DMS 273 treated with DMSO at 0.1 percent for 48 hours (cell line): ENCODE data around the gene LRP1.
A peak's percentile ranks its signal among the peaks of the same experiment; 100 is the strongest.

Experiments
- DNase-seq: peaks from one replicate; lab custom pipeline; 2025; lab: John Stamatoyannopoulos, UW

LRP1 gene

DNA sequence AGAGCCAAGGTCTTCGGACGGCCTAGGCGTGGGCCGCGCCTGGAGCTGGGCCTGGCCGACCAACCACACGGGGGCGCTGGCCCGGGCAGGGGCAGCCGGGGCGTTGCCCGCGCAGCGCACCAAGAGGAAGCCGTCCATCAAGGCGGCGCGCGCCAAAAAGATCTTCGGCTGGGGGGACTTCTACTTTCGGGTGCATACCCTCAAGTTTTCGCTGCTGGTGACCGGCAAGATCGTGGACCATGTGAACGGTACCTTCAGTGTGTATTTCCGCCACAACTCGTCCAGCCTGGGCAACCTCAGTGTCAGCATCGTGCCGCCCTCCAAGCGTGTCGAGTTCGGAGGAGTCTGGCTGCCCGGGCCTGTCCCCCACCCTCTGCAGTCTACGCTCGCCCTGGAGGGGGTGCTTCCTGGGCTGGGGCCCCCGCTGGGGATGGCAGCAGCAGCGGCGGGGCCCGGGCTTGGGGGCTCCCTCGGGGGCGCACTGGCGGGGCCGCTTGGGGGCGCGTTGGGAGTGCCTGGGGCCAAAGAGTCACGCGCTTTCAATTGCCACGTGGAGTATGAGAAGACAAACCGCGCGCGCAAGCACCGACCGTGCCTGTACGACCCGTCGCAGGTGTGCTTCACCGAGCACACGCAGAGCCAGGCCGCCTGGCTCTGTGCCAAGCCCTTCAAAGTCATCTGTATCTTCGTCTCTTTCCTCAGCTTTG, 96.8 kb downstream of the LRP1 start:
- DNase-seq: no peak

DNA sequence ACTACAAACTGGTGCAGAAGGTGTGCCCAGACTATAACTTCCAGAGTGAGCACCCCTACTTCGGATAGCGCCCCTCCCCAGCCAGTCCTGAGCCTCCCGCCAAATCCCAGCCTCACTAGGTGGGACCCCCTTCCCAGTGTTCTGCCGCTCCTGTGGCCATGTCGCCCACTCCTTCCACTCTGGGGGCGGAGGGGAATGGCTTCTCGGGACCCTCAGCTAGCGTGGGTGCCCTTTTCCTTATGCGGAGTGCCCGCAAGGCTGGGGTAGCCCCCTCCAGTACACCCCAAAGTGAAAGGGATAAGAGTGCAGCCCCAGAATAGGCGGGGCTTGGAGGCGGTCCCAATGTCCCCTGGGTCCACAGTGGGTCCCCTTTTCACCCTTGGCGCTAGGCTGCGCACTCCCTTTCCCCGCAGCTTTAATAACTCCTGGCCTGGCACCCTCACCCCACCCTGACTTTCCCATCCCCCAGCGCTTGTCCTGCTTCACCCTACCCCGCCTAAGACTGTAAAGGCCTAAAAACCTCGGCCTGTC, 97.5 kb downstream of the LRP1 start:
- no peak for DNase-seq

- no peak for DNase-seq
Observed at GRCh38 chr12:57226588-57227314, 98.5 kb downstream of the LRP1 start.

DNA sequence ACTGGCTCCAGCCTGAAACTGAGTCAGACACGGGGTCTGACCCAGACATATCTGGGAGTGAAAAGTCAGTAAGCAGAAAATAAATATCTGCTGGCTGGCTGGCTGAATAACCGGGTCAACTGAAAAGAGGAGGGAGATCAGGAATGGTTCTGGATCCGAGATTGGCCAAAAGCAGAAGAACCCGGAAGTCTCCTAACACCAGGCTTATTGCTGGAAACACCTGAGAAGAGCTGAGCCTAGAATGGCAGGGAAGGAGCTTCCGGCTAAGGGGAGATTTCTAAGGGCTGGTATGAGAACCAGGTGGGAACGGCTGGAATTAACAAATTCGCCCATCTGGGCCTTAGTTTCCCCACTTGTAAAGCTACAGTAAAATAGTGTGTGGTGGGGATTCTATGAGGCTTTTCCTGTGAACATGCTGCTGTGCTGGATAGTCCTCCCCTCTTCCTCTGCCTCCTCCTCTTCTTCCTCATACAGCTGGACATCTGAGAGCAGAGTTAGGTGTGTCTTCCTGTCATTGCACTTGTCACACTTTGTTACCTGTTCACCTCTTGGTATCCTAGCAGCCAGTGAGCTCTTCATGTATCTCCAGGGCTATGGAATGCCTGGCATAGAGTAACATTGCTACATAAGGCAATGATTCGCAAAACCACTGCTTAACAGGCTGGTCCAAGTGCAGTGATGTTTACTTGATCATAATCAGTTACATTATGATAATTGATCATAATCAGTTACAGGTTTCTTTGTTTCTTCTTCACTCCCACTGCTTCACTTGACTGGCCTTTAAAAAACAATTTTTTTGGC, 99.2 kb downstream of the LRP1 start:
- no peak for DNase-seq

- DNase-seq: no peak
Observed at GRCh38 chr12:57229046-57229633, 100.9 kb downstream of the LRP1 start.

DNA sequence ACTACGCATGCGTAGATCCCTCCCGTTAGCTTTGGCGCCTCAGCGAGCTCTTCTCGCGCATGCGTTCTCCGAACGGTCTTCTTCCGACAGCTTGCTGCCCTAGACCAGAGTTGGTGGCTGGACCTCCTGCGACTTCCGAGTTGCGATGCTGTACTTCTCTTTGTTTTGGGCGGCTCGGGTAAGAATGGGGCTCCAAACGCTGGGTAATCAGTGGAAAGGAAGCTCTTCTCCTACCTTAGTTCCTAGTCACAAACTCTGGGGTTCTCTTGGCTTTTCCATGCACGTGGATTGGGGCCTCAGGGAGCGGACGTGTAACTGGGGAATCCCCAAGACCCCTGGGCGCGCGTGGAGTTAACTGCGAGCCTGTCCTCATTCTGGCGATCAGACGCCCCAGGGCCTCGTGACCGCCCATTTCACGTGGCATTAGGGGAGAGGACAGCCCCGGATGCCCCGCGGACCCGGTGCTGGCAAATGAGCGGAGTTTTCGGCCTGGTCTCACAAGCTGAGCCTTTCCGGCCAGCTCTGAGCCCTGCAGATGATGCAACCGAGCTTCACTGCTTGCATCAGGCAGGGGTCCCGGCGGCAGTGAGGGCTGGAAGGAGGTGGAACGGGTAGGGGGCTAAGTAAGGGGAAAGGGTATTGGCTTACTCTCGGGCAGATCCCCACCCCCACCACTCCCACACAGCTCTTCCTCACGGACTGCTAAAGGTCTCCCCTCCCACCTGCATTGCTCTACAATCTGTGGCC, 101.5 kb downstream of the LRP1 start, which contains the start of gene SHMT2:
Gene SHMT2, plus strand, starts transcription at position 78 of the 747 bp plus-strand sequence. Its CDS starts 68 bp downstream, at position 146.
- DNase-seq: peak; percentile 85

- no peak for DNase-seq
Observed at GRCh38 chr12:57230381-57231155, 102.3 kb downstream of the LRP1 start.

- no peak for DNase-seq
Observed at GRCh38 chr12:57231276-57232021, 103.2 kb downstream of the LRP1 start.

- DNase-seq: no peak
Observed at GRCh38 chr12:57232156-57232756, 104.0 kb downstream of the LRP1 start.

DNA sequence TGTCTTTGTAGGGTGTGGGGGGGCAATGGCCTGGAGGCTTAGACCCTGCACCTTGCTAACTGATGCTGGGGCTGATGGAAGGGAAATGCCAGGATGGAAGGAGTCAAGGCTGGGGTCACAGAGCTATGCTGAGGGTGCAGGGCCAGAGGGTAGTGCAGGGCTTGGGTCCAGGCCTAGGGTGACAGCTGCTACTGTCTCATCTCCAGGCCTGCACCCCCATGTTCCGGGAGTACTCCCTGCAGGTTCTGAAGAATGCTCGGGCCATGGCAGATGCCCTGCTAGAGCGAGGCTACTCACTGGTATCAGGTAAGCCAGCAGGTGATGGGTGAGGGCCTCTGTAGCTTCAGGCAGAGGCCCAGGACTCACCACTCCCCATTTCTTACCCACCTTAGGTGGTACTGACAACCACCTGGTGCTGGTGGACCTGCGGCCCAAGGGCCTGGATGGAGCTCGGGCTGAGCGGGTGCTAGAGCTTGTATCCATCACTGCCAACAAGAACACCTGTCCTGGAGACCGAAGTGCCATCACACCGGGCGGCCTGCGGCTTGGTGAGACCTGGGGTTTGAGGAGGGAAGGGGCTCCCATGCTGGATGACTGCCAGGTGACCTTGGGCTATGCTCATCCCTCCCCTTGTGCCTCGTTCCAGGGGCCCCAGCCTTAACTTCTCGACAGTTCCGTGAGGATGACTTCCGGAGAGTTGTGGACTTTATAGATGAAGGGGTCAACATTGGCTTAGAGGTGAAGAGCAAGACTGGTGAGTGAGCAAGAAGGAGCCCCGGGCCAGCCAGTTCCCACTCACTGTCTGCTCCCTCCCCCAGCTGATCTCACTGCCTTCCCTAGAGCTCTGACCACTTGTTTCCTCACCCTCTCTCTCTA, 105.3 kb downstream of the LRP1 start:
- DNase-seq: no peak

DNA sequence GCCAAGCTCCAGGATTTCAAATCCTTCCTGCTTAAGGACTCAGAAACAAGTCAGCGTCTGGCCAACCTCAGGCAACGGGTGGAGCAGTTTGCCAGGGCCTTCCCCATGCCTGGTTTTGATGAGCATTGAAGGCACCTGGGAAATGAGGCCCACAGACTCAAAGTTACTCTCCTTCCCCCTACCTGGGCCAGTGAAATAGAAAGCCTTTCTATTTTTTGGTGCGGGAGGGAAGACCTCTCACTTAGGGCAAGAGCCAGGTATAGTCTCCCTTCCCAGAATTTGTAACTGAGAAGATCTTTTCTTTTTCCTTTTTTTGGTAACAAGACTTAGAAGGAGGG, 105.9 kb downstream of the LRP1 start:
- no peak for DNase-seq

GRCh38 chr12:57234571-57235016, 106.3 kb downstream of the LRP1 start:
- DNase-seq: no peak

DNA sequence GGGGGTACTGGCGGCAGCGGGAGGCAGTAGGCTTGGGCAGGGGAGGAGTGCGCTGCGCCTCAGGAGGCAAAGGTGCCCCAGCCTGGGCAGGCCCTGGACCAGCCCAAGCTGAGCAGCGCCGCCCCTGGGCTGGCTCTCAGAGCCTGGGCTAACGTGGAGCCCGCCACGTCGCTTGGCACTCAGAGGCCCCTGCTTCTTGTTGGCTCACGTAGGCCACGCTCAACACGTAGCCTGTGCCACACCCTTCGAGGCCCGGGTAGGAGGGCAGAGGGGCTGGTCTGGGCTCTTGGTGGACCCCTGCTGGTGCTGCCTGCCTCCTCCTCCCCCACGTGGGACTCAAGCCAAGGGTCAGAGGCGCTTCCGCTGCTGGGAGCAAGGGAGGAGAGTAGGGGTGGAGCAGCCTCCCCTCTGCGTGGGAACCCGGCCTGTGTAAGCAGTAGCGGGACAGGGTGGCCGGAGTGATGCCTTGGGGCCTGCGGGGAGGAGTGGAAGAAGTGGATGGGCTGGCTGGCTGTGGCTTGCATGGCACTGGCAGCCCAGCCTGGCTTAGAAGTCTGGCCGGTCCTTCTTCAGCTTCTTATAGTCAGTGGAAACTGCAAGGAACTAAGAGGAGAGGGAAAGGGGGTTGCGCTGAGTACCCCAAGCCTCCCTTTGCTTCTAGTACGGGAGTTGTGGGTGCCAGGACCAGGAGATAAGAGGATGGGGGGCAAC, 106.9 kb downstream of the LRP1 start:
- no peak for DNase-seq

GRCh38 chr12:57235728-57236131, 107.4 kb downstream of the LRP1 start:
- DNase-seq: no peak

DNA sequence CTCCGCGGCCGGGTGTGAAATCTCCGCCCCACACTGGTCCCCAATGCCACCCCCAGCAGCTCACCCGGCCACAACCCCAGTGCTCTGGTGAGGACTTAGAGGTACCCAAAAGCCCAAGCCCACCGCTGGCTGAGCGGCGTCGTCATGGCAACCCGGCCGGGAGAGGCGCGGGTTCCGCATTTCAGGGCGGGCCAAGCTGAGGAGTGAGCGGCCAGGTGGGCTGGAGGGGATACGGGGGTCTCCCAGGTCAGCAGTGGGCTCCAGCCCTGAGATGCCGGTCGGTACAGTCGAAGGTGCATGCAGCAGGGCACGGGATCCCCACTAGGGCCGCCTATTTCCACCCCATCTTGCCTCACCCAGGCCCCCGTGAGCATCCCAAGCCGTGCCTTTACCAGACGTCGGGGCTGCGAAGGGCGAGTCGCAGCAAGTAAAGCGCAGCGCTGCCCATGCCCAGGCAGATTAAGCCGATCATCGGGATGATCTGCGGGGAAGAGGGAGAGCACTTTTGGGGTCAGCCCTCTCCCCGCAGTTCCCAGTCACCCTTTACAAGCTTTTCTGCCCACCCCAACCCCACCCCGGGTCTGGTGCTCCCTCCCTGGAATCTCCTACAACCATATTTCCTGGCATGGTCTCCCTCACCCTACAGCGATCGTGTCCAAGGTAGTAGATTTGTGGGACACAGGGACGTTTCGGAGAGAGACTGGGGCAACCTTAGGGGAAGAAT, 108.1 kb downstream of the LRP1 start:
- no peak for DNase-seq

GRCh38 chr12:57236925-57237595, 108.8 kb downstream of the LRP1 start:
- DNase-seq: no peak

DNA sequence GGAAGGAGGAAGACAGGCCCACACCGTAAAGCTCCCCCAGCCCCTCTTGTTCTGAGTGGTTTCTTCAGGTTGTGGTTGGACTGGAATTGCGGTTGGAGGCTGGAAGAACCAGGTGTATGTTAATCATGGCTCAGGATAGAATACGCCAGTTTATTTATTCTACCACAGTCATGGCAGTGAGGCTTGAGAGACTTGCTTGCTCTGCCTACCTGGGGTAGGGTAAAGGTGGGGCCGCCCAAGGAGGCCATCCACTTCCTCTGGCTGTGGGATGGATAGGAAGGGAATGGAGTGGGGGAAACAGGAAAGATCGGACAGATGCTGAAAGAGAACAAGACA, 109.3 kb downstream of the LRP1 start:
- DNase-seq: no peak
